Endothelial cell of umbilical vein (primary cell): ENCODE results near the gene MED17. TPM values are rescaled to one million over a fixed set of nuclear protein-coding genes. Genes with fewer than 3 reads are reported as not detected.

Experiments used
- BruUV-seq: library from RNA; stranded (reverse); fragments of 400-500 nt; replicated peaks from 2 replicates; lab custom pipeline; 2021; lab: Mats Ljungman, UMichigan
- CTCF ChIA-PET: fragments of 300-600, 350-600 bp; sonication (Branson Sonifier 250); formaldehyde crosslinking; loops from one replicate; lab custom pipeline; 2021; ENCODE audit warnings: antibody characterized with exemption, inconsistent platforms; lab: Charles Lee
- POLR2A ChIA-PET: fragments of 300-600, 350-600 bp; sonication (Branson Sonifier 250); formaldehyde crosslinking; loops from one replicate; lab custom pipeline; 2021; ENCODE audit warnings: antibody characterized with exemption, inconsistent platforms; lab: Charles Lee
- DNase-seq: peaks from one replicate; pipeline ENCODE4 v3.0.0-alpha.2; 2011; ENCODE audit warnings: low read depth, low spot score
- FAIRE-seq: peaks from 2 replicates; lab custom pipeline; 2011; peaks lifted over from hg19 to GRCh38; lab: Jason Lieb, UNC
- H2AFZ ChIP-seq: 2 replicates; pipeline ENCODE4 v1.6.0; 2012; ENCODE audit warnings: low read depth, low read length, control low read depth, inconsistent platforms
- H3K27ac ChIP-seq: 2 replicates; pipeline ENCODE4 v1.5.1; 2011; ENCODE audit warnings: low read depth, mild to moderate bottlenecking, control low read depth, low read length, moderate library complexity; ENCODE audit not compliant: insufficient read depth
- H3K27me3 ChIP-seq, 2 experiments: 2 replicates each; pipeline versions ENCODE4 v1.6.0 to v1.6.1; 2011; ENCODE audit warnings: low read length in 2 of 2, mixed read lengths in 1 of 2; ENCODE audit not compliant: control insufficient read depth in 2 of 2, insufficient read depth in 2 of 2
- H3K36me3 ChIP-seq, 2 experiments: 2 replicates in 1 of 2; 3 replicates in 1 of 2; pipeline ENCODE4 v1.5.1; 2011; ENCODE audit warnings: low read length in 2 of 2, mild to moderate bottlenecking in 1 of 2, moderate library complexity in 1 of 2; ENCODE audit not compliant: control insufficient read depth in 2 of 2, insufficient read depth in 2 of 2; ENCODE audit errors: extremely low read depth in 1 of 2
- H3K4me1 ChIP-seq: 3 replicates; pipeline ENCODE4 v1.5.1; 2011; ENCODE audit warnings: mild to moderate bottlenecking, low read length; ENCODE audit not compliant: control insufficient read depth, insufficient read depth; ENCODE audit errors: extremely low read depth
- H3K4me2 ChIP-seq: 2 replicates; pipeline ENCODE4 v1.6.1; 2011; ENCODE audit warnings: low read length, control low read depth, mixed read lengths; ENCODE audit not compliant: insufficient read depth
- H3K4me3 ChIP-seq, 3 experiments: fragments of 200-600 bp in 1 of 3; sonication (generic), shearing (Covaris generic) in 1 of 3; replicated peaks in 1 of 3; 2 replicates each; pipeline ENCODE4 v1.5.1; 2011 to 2016; ENCODE audit warnings: control low read depth in 3 of 3, low read length in 3 of 3, mild to moderate bottlenecking in 2 of 3, inconsistent platforms in 1 of 3, low read depth in 1 of 3, moderate library complexity in 1 of 3; ENCODE audit not compliant: insufficient read depth in 1 of 3
- H3K79me2 ChIP-seq: 2 replicates; pipeline ENCODE4 v1.6.0; 2012; ENCODE audit warnings: low read length, inconsistent platforms; ENCODE audit not compliant: control insufficient read depth, insufficient read depth
- H3K9ac ChIP-seq: replicated peaks from 2 replicates; pipeline ENCODE3; 2011; ENCODE audit warnings: low read length, control low read depth; ENCODE audit not compliant: insufficient read depth; ENCODE audit errors: extremely low read depth
- H3K9me1 ChIP-seq: replicated peaks from 3 replicates; pipeline ENCODE4 v1.6.0; 2011; ENCODE audit warnings: mild to moderate bottlenecking, low read length; ENCODE audit not compliant: control insufficient read depth, insufficient read depth; ENCODE audit errors: extremely low read depth
- H3K9me3 ChIP-seq: replicated peaks from 2 replicates; pipeline ENCODE4 v1.5.1; 2012; ENCODE audit warnings: low read length, inconsistent platforms; ENCODE audit not compliant: control insufficient read depth, insufficient read depth
- H4K20me1 ChIP-seq: replicated peaks from 2 replicates; pipeline ENCODE3; 2011; ENCODE audit warnings: mild to moderate bottlenecking, low read length; ENCODE audit not compliant: control insufficient read depth, insufficient read depth; ENCODE audit errors: extremely low read depth
- EZH2 ChIP-seq: IDR thresholded peaks from 2 replicates; pipeline ENCODE4 v1.6.1; 2012; ENCODE audit warnings: borderline replicate concordance, low read depth, mild to moderate bottlenecking, moderate library complexity, low read length, inconsistent platforms; ENCODE audit not compliant: severe bottlenecking
- FOS ChIP-seq: IDR thresholded peaks from 2 replicates; pipeline ENCODE4 v1.6.1; 2011; ENCODE audit warnings: mild to moderate bottlenecking, low read length, moderate library complexity, borderline replicate concordance; ENCODE audit not compliant: insufficient read depth
- GATA2 ChIP-seq: IDR thresholded peaks from 2 replicates; pipeline ENCODE4 v1.7.0; 2011; ENCODE audit warnings: low read depth, mild to moderate bottlenecking, moderate library complexity, mixed read lengths, low read length; ENCODE audit not compliant: insufficient read length, insufficient read depth
- JUN ChIP-seq: IDR thresholded peaks from 2 replicates; pipeline ENCODE4 v1.6.1; 2011; ENCODE audit warnings: borderline replicate concordance, low read depth; ENCODE audit not compliant: insufficient read length, insufficient read depth
- MAX ChIP-seq: IDR thresholded peaks from 2 replicates; pipeline ENCODE4 v1.6.1; 2011; ENCODE audit not compliant: insufficient read depth, insufficient read length
- MYC ChIP-seq: IDR thresholded peaks from one replicate; pipeline ENCODE4 v1.6.1; 2011; ENCODE audit warnings: mild to moderate bottlenecking, low read depth, low read length
- POLR2A ChIP-seq: IDR thresholded peaks from 2 replicates; pipeline ENCODE4 v1.6.1; 2012; ENCODE audit warnings: low read depth, mild to moderate bottlenecking, control low read depth, low read length
- POLR2AphosphoS5 ChIP-seq: IDR thresholded peaks from 2 replicates; pipeline ENCODE4 v1.6.1; 2012; ENCODE audit warnings: low read depth, mild to moderate bottlenecking, control low read depth, low read length, moderate library complexity; ENCODE audit not compliant: insufficient read depth
- dilution Hi-C: fragments of 300-500 bp; cut with MboI; formaldehyde crosslinking; loops from one replicate; pipeline ENCODE4 v1.15.0; 2019; ENCODE audit warnings: low sequenced_read_pairs; ENCODE audit not compliant: extremely low pct_ligation_motif_present
- intact Hi-C: fragments of 100-400 bp; cut with micrococcal nuclease; formaldehyde crosslinking; loops from one replicate; pipeline ENCODE4 v1.10.0; 2022
- polyA plus RNA-seq, 4 experiments: library from polyadenylated mRNA; depleted of rRNA in 3 of 4; stranded (reverse) in 3 of 4; unstranded in 1 of 4; fragments of >200 nt; gene quantifications; 2 replicates each; pipeline versions ENCODE4 v1.2.1 to v1.2.3, GENCODE V29; 2011 to 2012; ENCODE audit warnings: missing spikeins in 1 of 4
- total RNA-seq: library from RNA; stranded (reverse); gene quantifications from 2 replicates; pipeline ENCODE4 v1.2.3, GENCODE V29; 2021
- TF ChIP-seq, protein P1 (sequence below), 2 donors: IDR thresholded peaks; 1 replicate in 1 of 2; 2 replicates in 1 of 2; pipeline ENCODE4 v1.5.1; 2011; ENCODE audit warnings: low read length in 2 of 2, mild to moderate bottlenecking in 2 of 2, moderate library complexity in 2 of 2, control low read depth in 1 of 2, inconsistent platforms in 1 of 2, low read depth in 1 of 2; ENCODE audit not compliant: insufficient read depth in 1 of 2; ENCODE audit errors: extremely low read depth in 1 of 2

MED17 gene
- total and polyA plus RNA-seq, 2 donors (not counting 3 experiments of a cell fraction or from before 2014, with no cell fraction given), result 11.3 to 40.6 TPM

GRCh38 chr11:93773045-93773477 is 11.0 kb upstream of the MED17 start:
- no peak for DNase-seq
- dilution Hi-C loops, result no loop called here
- intact Hi-C loops, result no loop called here
- Histone ChIP-seq H3K4me1 (no peaks in the 10 kb centered on the region), H3K4me2 (no peak overlapping the region), H3K4me3 (no peak overlapping the region), H2AFZ (no peak overlapping the region), H3K27me3 (no peaks in the 10 kb centered on the region), H3K79me2 (no peaks in the 10 kb centered on the region), H3K9me3 (no peaks in the 10 kb centered on the region), H4K20me1 (no peaks in the 10 kb centered on the region), H3K9me1 (no peaks in the 10 kb centered on the region), H3K9ac (no peak overlapping the region), H3K36me3 (no peaks in the 10 kb centered on the region), H3K27ac (no peak overlapping the region)
- TF ChIP-seq JUN, result no peak
- no peak for TF ChIP-seq MYC
- TF ChIP-seq FOS, result no peak
- TF ChIP-seq GATA2, result no peak
- TF ChIP-seq POLR2A, result no peak
- TF ChIP-seq, protein P1, sequence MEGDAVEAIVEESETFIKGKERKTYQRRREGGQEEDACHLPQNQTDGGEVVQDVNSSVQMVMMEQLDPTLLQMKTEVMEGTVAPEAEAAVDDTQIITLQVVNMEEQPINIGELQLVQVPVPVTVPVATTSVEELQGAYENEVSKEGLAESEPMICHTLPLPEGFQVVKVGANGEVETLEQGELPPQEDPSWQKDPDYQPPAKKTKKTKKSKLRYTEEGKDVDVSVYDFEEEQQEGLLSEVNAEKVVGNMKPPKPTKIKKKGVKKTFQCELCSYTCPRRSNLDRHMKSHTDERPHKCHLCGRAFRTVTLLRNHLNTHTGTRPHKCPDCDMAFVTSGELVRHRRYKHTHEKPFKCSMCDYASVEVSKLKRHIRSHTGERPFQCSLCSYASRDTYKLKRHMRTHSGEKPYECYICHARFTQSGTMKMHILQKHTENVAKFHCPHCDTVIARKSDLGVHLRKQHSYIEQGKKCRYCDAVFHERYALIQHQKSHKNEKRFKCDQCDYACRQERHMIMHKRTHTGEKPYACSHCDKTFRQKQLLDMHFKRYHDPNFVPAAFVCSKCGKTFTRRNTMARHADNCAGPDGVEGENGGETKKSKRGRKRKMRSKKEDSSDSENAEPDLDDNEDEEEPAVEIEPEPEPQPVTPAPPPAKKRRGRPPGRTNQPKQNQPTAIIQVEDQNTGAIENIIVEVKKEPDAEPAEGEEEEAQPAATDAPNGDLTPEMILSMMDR (IDR thresholded peaks at IDR 0.05; ENCODE audit: extremely low read depth in 1 of 2, insufficient read depth in 1 of 2, low read depth in 1 of 2, low read length in 2 of 2), result no peak
- TF ChIP-seq EZH2, result no peak
- no peak for TF ChIP-seq POLR2AphosphoS5
- no peak for TF ChIP-seq MAX
- FAIRE-seq, result no peak
- no TSS peak for BruUV-seq
- POLR2A ChIA-PET, result no interaction called here
- CTCF ChIA-PET, result interaction anchor here (2.5 to 2.7 kb wide), 2 partner anchors 10 to 11 kb away, joined by 7 to 8 read pairs; partner anchors contain the start of gene MED17
